ENCODE measurements around the gene RRAGC.
"Not testable (repeated sequence)": the region's sequence is repeated elsewhere in the genome, so short reads cannot be mapped to it uniquely, and the experiment has no call there.

RRAGC gene

DNA sequence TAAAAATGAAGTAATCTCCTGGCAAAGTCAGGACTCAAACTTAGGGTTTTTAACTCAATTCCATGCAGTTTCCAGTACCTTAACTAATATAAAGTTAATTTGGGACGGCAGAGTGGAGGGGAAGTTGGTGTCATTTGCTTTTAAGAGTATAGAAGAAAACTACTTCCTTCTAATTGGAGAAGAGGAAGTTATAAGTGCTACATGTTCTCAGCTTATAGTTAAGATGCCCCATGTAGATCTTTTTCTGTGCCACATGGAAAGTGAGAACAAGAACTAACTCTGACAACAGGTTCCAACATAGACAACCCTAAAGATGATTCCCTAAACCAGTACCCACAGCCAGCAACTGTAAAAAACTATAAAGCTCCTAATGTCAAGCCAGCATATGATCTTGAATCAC lies 11.5 kb downstream of the RRAGC start:
- no peaks in the 10 kb centered on the region for H3K9me3 ChIP-seq (ENCODE audit: insufficient read depth, low read length)
- H3K79me2 ChIP-seq (ENCODE audit: insufficient read depth, low read length), result no peaks in the 10 kb centered on the region
- H3K9me2 ChIP-seq (replicated peaks; ENCODE audit: insufficient read depth, low read length), result no peaks in the 10 kb centered on the region
- TF ChIP-seq EZH2phosphoT487 (conservative IDR thresholded peaks at IDR 0.05; ENCODE audit: low read length), result no peak
- TF ChIP-seq, protein P1, sequence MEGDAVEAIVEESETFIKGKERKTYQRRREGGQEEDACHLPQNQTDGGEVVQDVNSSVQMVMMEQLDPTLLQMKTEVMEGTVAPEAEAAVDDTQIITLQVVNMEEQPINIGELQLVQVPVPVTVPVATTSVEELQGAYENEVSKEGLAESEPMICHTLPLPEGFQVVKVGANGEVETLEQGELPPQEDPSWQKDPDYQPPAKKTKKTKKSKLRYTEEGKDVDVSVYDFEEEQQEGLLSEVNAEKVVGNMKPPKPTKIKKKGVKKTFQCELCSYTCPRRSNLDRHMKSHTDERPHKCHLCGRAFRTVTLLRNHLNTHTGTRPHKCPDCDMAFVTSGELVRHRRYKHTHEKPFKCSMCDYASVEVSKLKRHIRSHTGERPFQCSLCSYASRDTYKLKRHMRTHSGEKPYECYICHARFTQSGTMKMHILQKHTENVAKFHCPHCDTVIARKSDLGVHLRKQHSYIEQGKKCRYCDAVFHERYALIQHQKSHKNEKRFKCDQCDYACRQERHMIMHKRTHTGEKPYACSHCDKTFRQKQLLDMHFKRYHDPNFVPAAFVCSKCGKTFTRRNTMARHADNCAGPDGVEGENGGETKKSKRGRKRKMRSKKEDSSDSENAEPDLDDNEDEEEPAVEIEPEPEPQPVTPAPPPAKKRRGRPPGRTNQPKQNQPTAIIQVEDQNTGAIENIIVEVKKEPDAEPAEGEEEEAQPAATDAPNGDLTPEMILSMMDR (IDR thresholded peaks at IDR 0.05; ENCODE audit: insufficient read depth, low read length, poor library complexity, severe bottlenecking), result no peak
- H3K27me3 ChIP-seq (ENCODE audit: low read length), result no peaks in the 10 kb centered on the region
- H3F3A ChIP-seq (ENCODE audit: insufficient read depth), result no peaks in the 10 kb centered on the region
- peak overlapping the region; percentile 3 for H3K4me2 ChIP-seq (ENCODE audit: low read depth, low read length, poor library complexity, severe bottlenecking)
- H3K36me3 ChIP-seq (ENCODE audit: low read length), result peaks cover 12% of the 10 kb centered on the region; the same call in 1 of the 2 replicates
- no peak overlapping the region for H3K9ac ChIP-seq (ENCODE audit: low read length)
- peak overlapping the region; percentile 56 for H3K27ac ChIP-seq (ENCODE audit: low read depth, low read length)
- no peak overlapping the region for H2AFZ ChIP-seq (ENCODE audit: low read depth, low read length, severe bottlenecking)
- no peaks in the 10 kb centered on the region for H4K20me1 ChIP-seq (ENCODE audit: low read depth, low read length)
- H3K4me3 ChIP-seq (ENCODE audit: insufficient read depth, low read length, poor library complexity, severe bottlenecking), result no peak overlapping the region

GRCh38 chr1:38846210-38846609 lies 13.4 kb downstream of the RRAGC start:
- peaks cover 4% of the 10 kb centered on the region; the same call in 1 of the 2 replicates for H3K36me3 ChIP-seq (ENCODE audit: low read length)

DNA sequence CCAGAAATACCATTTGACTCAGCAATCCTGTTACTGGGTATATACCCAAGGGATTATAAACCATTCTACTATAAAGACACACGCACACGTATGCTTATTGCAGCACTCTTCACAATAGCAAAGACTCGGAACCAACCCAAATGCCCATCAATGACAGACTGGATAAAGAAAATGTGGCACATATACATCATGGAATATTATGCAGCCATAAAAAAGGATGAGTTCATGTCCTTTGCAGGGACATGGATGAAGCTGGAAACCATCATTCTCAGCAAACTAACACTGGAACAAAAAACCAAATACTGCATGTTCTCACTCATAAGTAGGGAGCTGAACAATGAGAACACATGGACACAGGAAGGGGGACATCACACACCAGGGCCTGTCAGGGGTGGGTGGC lies 14.5 kb downstream of the RRAGC start:
- H3K9me2 ChIP-seq (replicated peaks; ENCODE audit: insufficient read depth, low read length); H3K4me2 ChIP-seq (ENCODE audit: low read depth, low read length, poor library complexity, severe bottlenecking); H3K9ac ChIP-seq (ENCODE audit: low read length); H4K20me1 ChIP-seq (ENCODE audit: low read depth, low read length); H3F3A ChIP-seq (ENCODE audit: insufficient read depth); H3K79me2 ChIP-seq (ENCODE audit: insufficient read depth, low read length); H3K36me3 ChIP-seq (ENCODE audit: low read length); H3K9me3 ChIP-seq (ENCODE audit: insufficient read depth, low read length); H3K4me3 ChIP-seq (ENCODE audit: insufficient read depth, low read length, poor library complexity, severe bottlenecking); H3K27me3 ChIP-seq (ENCODE audit: low read length); H2AFZ ChIP-seq (ENCODE audit: low read depth, low read length, severe bottlenecking); H3K27ac ChIP-seq (ENCODE audit: low read depth, low read length): not testable (repeated sequence)

More at GRCh38 chr1:38846210-38846609, 13.4 kb downstream of the RRAGC start:
- H2AFZ ChIP-seq (ENCODE audit: low read depth, low read length, severe bottlenecking), result no peak overlapping the region
- no peaks in the 10 kb centered on the region for H3K79me2 ChIP-seq (ENCODE audit: insufficient read depth, low read length)
- H3K9ac ChIP-seq (ENCODE audit: low read length), result no peak overlapping the region
- no peaks in the 10 kb centered on the region for H3K9me3 ChIP-seq (ENCODE audit: insufficient read depth, low read length)
- H3K9me2 ChIP-seq (replicated peaks; ENCODE audit: insufficient read depth, low read length), result no peaks in the 10 kb centered on the region
- H4K20me1 ChIP-seq (ENCODE audit: low read depth, low read length), result no peaks in the 10 kb centered on the region
- no peak overlapping the region for H3K4me3 ChIP-seq (ENCODE audit: insufficient read depth, low read length, poor library complexity, severe bottlenecking)
- TF ChIP-seq EZH2phosphoT487 (conservative IDR thresholded peaks at IDR 0.05; ENCODE audit: low read length), result no peak
- TF ChIP-seq, protein P1 (IDR thresholded peaks at IDR 0.05; ENCODE audit: insufficient read depth, low read length, poor library complexity, severe bottlenecking), result no peak
- no peaks in the 10 kb centered on the region for H3F3A ChIP-seq (ENCODE audit: insufficient read depth)
- H3K4me2 ChIP-seq (ENCODE audit: low read depth, low read length, poor library complexity, severe bottlenecking), result no peak overlapping the region
- no peak overlapping the region for H3K27ac ChIP-seq (ENCODE audit: low read depth, low read length)
- H3K27me3 ChIP-seq (ENCODE audit: low read length), result no peaks in the 10 kb centered on the region

- H4K20me1 ChIP-seq (ENCODE audit: low read depth, low read length), result no peaks in the 10 kb centered on the region
- H3K79me2 ChIP-seq (ENCODE audit: insufficient read depth, low read length), result no peaks in the 10 kb centered on the region
- H3K9me3 ChIP-seq (ENCODE audit: insufficient read depth, low read length), result no peaks in the 10 kb centered on the region
- H3K9ac ChIP-seq (ENCODE audit: low read length), result no peak overlapping the region
- no peaks in the 10 kb centered on the region for H3K27me3 ChIP-seq (ENCODE audit: low read length)
- no peaks in the 10 kb centered on the region for H3K9me2 ChIP-seq (replicated peaks; ENCODE audit: insufficient read depth, low read length)
- H3K4me3 ChIP-seq (ENCODE audit: insufficient read depth, low read length, poor library complexity, severe bottlenecking), result no peak overlapping the region
- H3K4me2 ChIP-seq (ENCODE audit: low read depth, low read length, poor library complexity, severe bottlenecking), result no peak overlapping the region
- no peaks in the 10 kb centered on the region for H3F3A ChIP-seq (ENCODE audit: insufficient read depth)
- H2AFZ ChIP-seq (ENCODE audit: low read depth, low read length, severe bottlenecking), result no peak overlapping the region
- H3K27ac ChIP-seq (ENCODE audit: low read depth, low read length), result no peak overlapping the region
- no peaks in the 10 kb centered on the region for H3K36me3 ChIP-seq (ENCODE audit: low read length)
- TF ChIP-seq EZH2phosphoT487 (conservative IDR thresholded peaks at IDR 0.05; ENCODE audit: low read length), result no peak
- TF ChIP-seq, protein P1 (IDR thresholded peaks at IDR 0.05; ENCODE audit: insufficient read depth, low read length, poor library complexity, severe bottlenecking), result no peak
Measured at GRCh38 chr1:38840281-38840680, 19.3 kb downstream of the RRAGC start.

Data from SU-DHL-6 (cell line).